Heart right ventricle (tissue), 16 donors: Measurements from ENCODE around the gene RPS6KA2. TPM values are rescaled to one million over a fixed set of nuclear protein-coding genes. Genes with fewer than 3 reads are reported as not detected.
A peak's percentile ranks its signal among the peaks of the same experiment; 100 is the strongest.
"Not testable (repeated sequence)": the region's sequence is repeated elsewhere in the genome, so short reads cannot be mapped to it uniquely, and the experiment has no call there.

Experiments used
- ATAC-seq, 8 donors: fragments of 200-7000 bp; cut with Tn5 transposase; one replicate each; pipeline ENCODE4 v1.9.1; 2020; ENCODE audit warnings: mild to moderate bottlenecking in 8 of 8, moderate library complexity in 8 of 8, moderate number of reproducible peaks in 1 of 8
- DNase-seq, 2 donors: peaks; one replicate each; pipeline ENCODE4 v3.0.0-alpha.2; 2020
- H3K27ac ChIP-seq, 10 donors: fragments of 200-600 bp; sonication (generic) in 2 of 10; one replicate each; pipeline versions ENCODE4 v1.5.0 to v1.8.0; 2020 to 2022; ENCODE audit warnings: mild to moderate bottlenecking in 3 of 10
- H3K27me3 ChIP-seq, 7 donors: fragments of 200-600 bp; one replicate each; pipeline ENCODE4 v1.8.0; 2021 to 2022; ENCODE audit warnings: mild to moderate bottlenecking in 2 of 7
- H3K36me3 ChIP-seq, 9 donors: fragments of 200-600 bp; sonication (generic) in 1 of 9; one replicate each; pipeline versions ENCODE4 v1.5.0 to v1.8.0; 2020 to 2022; ENCODE audit warnings: mild to moderate bottlenecking in 2 of 9
- H3K4me1 ChIP-seq, 9 donors: fragments of 200-600 bp; sonication (generic) in 1 of 9; one replicate each; pipeline versions ENCODE4 v1.5.0 to v1.8.0; 2020 to 2022; ENCODE audit warnings: mild to moderate bottlenecking in 4 of 9
- H3K4me3 ChIP-seq, 10 donors: fragments of 200-600 bp; sonication (generic) in 2 of 10; one replicate each; pipeline versions ENCODE4 v1.5.0 to v1.8.0; 2020 to 2022; ENCODE audit warnings: mild to moderate bottlenecking in 7 of 10, moderate library complexity in 2 of 10
- H3K9me3 ChIP-seq, 11 donors: fragments of 200-600 bp in 10 of 11; sonication (generic) in 2 of 11; one replicate each; pipeline versions ENCODE4 v1.5.0 to v1.8.0; 2013 to 2022; ENCODE audit warnings: mild to moderate bottlenecking in 2 of 11, control low read depth in 1 of 11, moderate library complexity in 1 of 11
- CTCF ChIP-seq, 9 donors: fragments of 200-600 bp; sonication (generic) in 2 of 9; IDR thresholded peaks; one replicate each; pipeline versions ENCODE4 v1.5.0 to v1.8.0; 2021 to 2022; ENCODE audit warnings: antibody characterized with exemption in 9 of 9, mild to moderate bottlenecking in 5 of 9, moderate library complexity in 1 of 9
- WGBS, 2 donors: extraction: QIAGEN DNeasy Blood & Tissue Kit; methylation state at CpG; one replicate each; pipeline ENCODE4 v1.1.7; 2013; ENCODE audit warnings: inconsistent platforms in 1 of 2; 5-methylcytosine and 5-hydroxymethylcytosine counted together
- intact Hi-C, 10 donors: fragments of 100-400 bp; cut with DNase I; formaldehyde crosslinking; loops; one replicate each; pipeline versions ENCODE4 v1.11.1 to v1.14.2; 2022
- polyA plus RNA-seq, 2 donors: library from polyadenylated mRNA; stranded (reverse); fragments of 200-250 nt; gene quantifications; one replicate each; pipeline ENCODE4 v1.2.3, GENCODE V29; 2013
- total RNA-seq, 10 donors: library from RNA; stranded (reverse); fragmentation: NEBNext Ultra II Directional in 3 of 10; extraction: Animal tissue kit (Norgen Biotek cat#: 25700) in 3 of 10; gene quantifications; one replicate each; pipeline versions ENCODE4 v1.2.1 to v1.2.4, GENCODE V29; 2021 to 2023
- donor health status: Arrhythmogenic right ventricular cardiomyopathy.
- donor health status: ischemic (EF 13 %, LVEDD 7.1; RV severe dilation, severe dysfunction).
- donor health status: healthy with polysubstance abuse.
- donor health status: DM: no; HTN: yes; CAD: no.
- donor health status: DM: no; HTN: no; CAD: no.
- donor health status: ischemic (EF 25% LVEDD 6.9; RV normal size, moderate dysfunction).
- donor health status: ischemic (EF 25% LVEDD 5.7; RV mildly dilated, moderate dysfunction).
- donor health status: healthy.
- donor health status: DM: yes; HTN: yes; CAD: no.
- donor health status: Ischemic cardiomyopathy.
- donor health status: ischemic (EF 35%, LVEDD 5.7; RV mildly dilated, moderate dysfunction).
- donor health status: nonischemic (EF 11% LVEDD 7.7; RV severe dilation, severe dysfunction).
- donor health status: DM: yes; HTN: yes; CAD: no.
- donor health status: PGD.
- donor health status: ischemic (EF 29% LVEDD 5.4; RV normal size, mild dysfunction).
- donor health status: nonischemic (EF 23%, LVEDD 6.1; RV moderate dilation, normal function).

Gene RPS6KA2
- total and polyA plus RNA-seq, 12 donors: 20.3 to 91.4 (median 73.7) TPM

GRCh38 chr6:166541366-166541765 lies 85.7 kb downstream of the RPS6KA2 start:
- peak overlapping the region in 6 of 10 donors; percentile 25 to 38 (median 29) for H3K4me3 ChIP-seq
- DNase-seq (no peak), ATAC-seq (peak in 5 of 8 donors; percentile 21 to 48 (median 29))
- H3K27ac ChIP-seq: peak overlapping the region; percentile 24 to 77 (median 59)
- no peak for TF ChIP-seq CTCF (IDR thresholded peaks at IDR 0.05)
- WGBS, 2 donors: 62 to 65% methylated on average over 12 of the region's 12 CpGs
- no peaks in the 10 kb centered on the region for H3K9me3 ChIP-seq
- intact Hi-C loops: loop anchor here in 2 of 10 donors (5.0 to 10.0 kb wide), 2 partner anchors 47 to 86 kb away; partner anchors contain the start of gene RPS6KA2 (in 1 of the 2)
- H3K27me3 ChIP-seq: no peaks in the 10 kb centered on the region
- H3K4me1 ChIP-seq: peaks cover 0 to 39% (median 25%) of the 10 kb centered on the region in 9 donors
- H3K36me3 ChIP-seq: peaks cover 0 to 33% (median 15%) of the 10 kb centered on the region in 9 donors

GRCh38 chr6:166540631-166541331 lies 86.3 kb downstream of the RPS6KA2 start:
- 60 to 67% methylated on average over 18 of the region's 18 CpGs for WGBS, 2 donors
- peak overlapping the region in 6 of 10 donors; percentile 25 to 38 (median 29) for H3K4me3 ChIP-seq
- H3K27me3 ChIP-seq: no peaks in the 10 kb centered on the region
- H3K4me1 ChIP-seq: peaks cover 0 to 39% (median 25%) of the 10 kb centered on the region in 9 donors
- intact Hi-C loops: loop anchor here in 2 of 10 donors (5.0 to 10.0 kb wide), 2 partner anchors 46 to 87 kb away; partner anchors contain the start of gene RPS6KA2 (in 1 of the 2)
- peak overlapping the region; percentile 24 to 77 (median 59) for H3K27ac ChIP-seq
- H3K9me3 ChIP-seq: no peaks in the 10 kb centered on the region
- TF ChIP-seq CTCF (IDR thresholded peaks at IDR 0.05): no peak
- ATAC-seq (peak; percentile 61 to 91 (median 81)), DNase-seq (peak in 1 of 2 donors; percentile 54)
- H3K36me3 ChIP-seq: peaks cover 0 to 39% (median 20%) of the 10 kb centered on the region in 9 donors

- no peak for DNase-seq
- intact Hi-C loops: no loop called here
- Histone ChIP-seq H3K4me3 (no peak overlapping the region), H3K4me1 (peaks cover 0 to 39% (median 25%) of the 10 kb centered on the region in 9 donors), H3K27ac (peak overlapping the region in 1 of 10 donors; percentile 67), H3K27me3 (no peaks in the 10 kb centered on the region), H3K36me3 (peaks cover 0 to 42% (median 22%) of the 10 kb centered on the region in 9 donors), H3K9me3 (no peaks in the 10 kb centered on the region)
- WGBS, 2 donors: 88 to 92% methylated on average over 4 of the region's 4 CpGs
- no peak for ATAC-seq
- TF ChIP-seq CTCF (IDR thresholded peaks at IDR 0.05): no peak
These were observed 87.5 kb downstream of the RPS6KA2 start for GRCh38 chr6:166539543-166539942.

- Histone ChIP-seq H3K4me1 (peaks cover 0 to 39% (median 25%) of the 10 kb centered on the region in 9 donors), H3K36me3 (peaks cover 0 to 48% (median 22%) of the 10 kb centered on the region in 9 donors)
- H3K4me3 ChIP-seq, ATAC-seq, H3K27me3 ChIP-seq, intact Hi-C loops, H3K27ac ChIP-seq, DNase-seq, H3K9me3 ChIP-seq: not testable (repeated sequence)
- WGBS, 2 donors: 98% methylated on average over 9 of the region's 9 CpGs
These were observed 88.1 kb downstream of the RPS6KA2 start for GRCh38 chr6:166539011-166539385.
